OCI-LY7 (cell line): Measurements from ENCODE around the gene TCF15. TPM values are rescaled to one million over a fixed set of nuclear protein-coding genes. Genes with fewer than 3 reads are reported as not detected.

Experiments
- Bru-seq: library from RNA; stranded (reverse); fragments of 400-500 nt; gene quantifications from one replicate; lab custom pipeline; 2021; lab: Mats Ljungman, UMichigan
- BruChase-seq, 2 experiments: library from RNA; stranded (reverse); fragments of 400-500 nt; gene quantifications; one replicate each; lab custom pipeline; 2021; lab: Mats Ljungman, UMichigan
- BruUV-seq: library from RNA; stranded (reverse); fragments of 400-500 nt; replicated peaks from 2 replicates; lab custom pipeline; 2021; lab: Mats Ljungman, UMichigan
- CTCF ChIA-PET: fragments of 300-600 bp; sonication (Branson Sonifier 250); formaldehyde crosslinking; loops from one replicate; lab custom pipeline; 2022; ENCODE audit warnings: antibody characterized with exemption; ENCODE audit not compliant: unreplicated experiment; lab: Charles Lee
- POLR2A ChIA-PET: fragments of 300-600 bp; sonication (Branson Sonifier 250); formaldehyde crosslinking; loops from one replicate; lab custom pipeline; 2022; ENCODE audit warnings: antibody characterized with exemption; lab: Charles Lee
- DNase-seq: peaks from one replicate; pipeline ENCODE4 v3.0.0-alpha.2; 2015; ENCODE audit warnings: low spot score
- H2AFZ ChIP-seq: fragments of 200-600 bp; sonication (generic), shearing (Covaris generic); 2 replicates; pipeline ENCODE4 v1.6.1; 2014; ENCODE audit warnings: mild to moderate bottlenecking, antibody characterized with exemption, low read length, moderate library complexity
- H3K27ac ChIP-seq: fragments of 200-600 bp; sonication (generic); 2 replicates; pipeline ENCODE4 v1.5.1; 2014; ENCODE audit warnings: mixed run types, low read depth, mild to moderate bottlenecking, moderate library complexity, low read length, inconsistent platforms; ENCODE audit not compliant: poor library complexity, severe bottlenecking
- H3K36me3 ChIP-seq: fragments of 200-600 bp; sonication (generic); 2 replicates; pipeline ENCODE4 v1.6.1; 2014; ENCODE audit warnings: mild to moderate bottlenecking, antibody characterized with exemption, low read length, moderate library complexity, mixed read lengths; ENCODE audit not compliant: insufficient read depth
- H3K4me1 ChIP-seq: fragments of 200-600 bp; sonication (generic); 2 replicates; pipeline ENCODE4 v1.5.1; 2014; ENCODE audit warnings: mild to moderate bottlenecking, low read length; ENCODE audit not compliant: insufficient read depth, poor library complexity, severe bottlenecking
- H3K4me2 ChIP-seq: fragments of 200-600 bp; sonication (generic); 2 replicates; pipeline ENCODE4 v1.6.1; 2014; ENCODE audit warnings: mild to moderate bottlenecking, low read length
- H3K4me3 ChIP-seq: fragments of 200-600 bp; sonication (generic); 2 replicates; pipeline ENCODE4 v1.5.1; 2014; ENCODE audit warnings: mild to moderate bottlenecking, low read depth, low read length; ENCODE audit not compliant: poor library complexity, severe bottlenecking
- H3K79me2 ChIP-seq: fragments of 200-600 bp; sonication (generic); 2 replicates; pipeline ENCODE4 v1.6.1; 2016; ENCODE audit warnings: low read depth, mild to moderate bottlenecking, low read length, moderate library complexity, mixed read lengths; ENCODE audit not compliant: insufficient read depth
- H3K9me2 ChIP-seq: fragments of 200-600 bp; sonication (generic); 2 replicates; pipeline ENCODE4 v1.6.1; 2016; ENCODE audit warnings: mild to moderate bottlenecking, low read length, mixed read lengths; ENCODE audit not compliant: insufficient read depth
- H3K9me3 ChIP-seq: fragments of 200-600 bp; sonication (generic); 2 replicates; pipeline ENCODE4 v1.6.1; 2014; ENCODE audit warnings: mild to moderate bottlenecking, mixed run types, low read length, mixed read lengths
- H4K20me1 ChIP-seq: fragments of 200-600 bp; sonication (generic); 2 replicates; pipeline ENCODE4 v1.6.1; 2014; ENCODE audit warnings: mild to moderate bottlenecking, antibody characterized with exemption, low read length, moderate library complexity, mixed read lengths; ENCODE audit not compliant: insufficient read depth
- EZH2phosphoT487 ChIP-seq: fragments of 200-600 bp; sonication (generic); IDR thresholded peaks from 2 replicates; pipeline ENCODE4 v1.6.1; 2018; ENCODE audit warnings: low read depth, borderline replicate concordance, mild to moderate bottlenecking, mixed run types, antibody characterized with exemption, low read length, moderate library complexity, mixed read lengths
- intact Hi-C: fragments of 100-400 bp; cut with micrococcal nuclease; formaldehyde crosslinking; loops from one replicate; pipeline ENCODE4 v1.10.0; 2022; ENCODE audit not compliant: unreplicated experiment
- long read RNA-seq: library from polyadenylated mRNA; stranded (forward); transcript quantifications from one replicate; pipeline ENCODE4 v2.0.0, GENCODE V29; 2022
- total RNA-seq, 2 experiments: library from RNA; depleted of rRNA in 1 of 2; stranded (reverse); fragments of >200 nt in 1 of 2; shearing (Covaris generic) in 1 of 2; gene quantifications; 2 replicates each; pipeline ENCODE4 v1.2.3, GENCODE V29; 2014 to 2022
- TF ChIP-seq, protein P1 (sequence below): fragments of 200-600 bp; sonication (generic); conservative IDR thresholded peaks from 2 replicates; pipeline ENCODE4 v1.5.1; 2014; ENCODE audit warnings: mild to moderate bottlenecking, antibody characterized with exemption, low read length, moderate library complexity, mixed read lengths

The TCF15 gene, protein sequence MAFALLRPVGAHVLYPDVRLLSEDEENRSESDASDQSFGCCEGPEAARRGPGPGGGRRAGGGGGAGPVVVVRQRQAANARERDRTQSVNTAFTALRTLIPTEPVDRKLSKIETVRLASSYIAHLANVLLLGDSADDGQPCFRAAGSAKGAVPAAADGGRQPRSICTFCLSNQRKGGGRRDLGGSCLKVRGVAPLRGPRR
- total RNA-seq (2014; rRNA removed; shearing (Covaris generic)) (not detected in 2 replicates), total RNA-seq (2022) (not detected in 2 replicates), Bru-seq, nascent RNA (not detected), BruChase-seq, experiment 1, labeled RNA remaining after a 6-hour chase (not detected), BruChase-seq, experiment 2, labeled RNA remaining after a 2-hour chase (not detected)
- long read RNA-seq: 0 reads

DNA sequence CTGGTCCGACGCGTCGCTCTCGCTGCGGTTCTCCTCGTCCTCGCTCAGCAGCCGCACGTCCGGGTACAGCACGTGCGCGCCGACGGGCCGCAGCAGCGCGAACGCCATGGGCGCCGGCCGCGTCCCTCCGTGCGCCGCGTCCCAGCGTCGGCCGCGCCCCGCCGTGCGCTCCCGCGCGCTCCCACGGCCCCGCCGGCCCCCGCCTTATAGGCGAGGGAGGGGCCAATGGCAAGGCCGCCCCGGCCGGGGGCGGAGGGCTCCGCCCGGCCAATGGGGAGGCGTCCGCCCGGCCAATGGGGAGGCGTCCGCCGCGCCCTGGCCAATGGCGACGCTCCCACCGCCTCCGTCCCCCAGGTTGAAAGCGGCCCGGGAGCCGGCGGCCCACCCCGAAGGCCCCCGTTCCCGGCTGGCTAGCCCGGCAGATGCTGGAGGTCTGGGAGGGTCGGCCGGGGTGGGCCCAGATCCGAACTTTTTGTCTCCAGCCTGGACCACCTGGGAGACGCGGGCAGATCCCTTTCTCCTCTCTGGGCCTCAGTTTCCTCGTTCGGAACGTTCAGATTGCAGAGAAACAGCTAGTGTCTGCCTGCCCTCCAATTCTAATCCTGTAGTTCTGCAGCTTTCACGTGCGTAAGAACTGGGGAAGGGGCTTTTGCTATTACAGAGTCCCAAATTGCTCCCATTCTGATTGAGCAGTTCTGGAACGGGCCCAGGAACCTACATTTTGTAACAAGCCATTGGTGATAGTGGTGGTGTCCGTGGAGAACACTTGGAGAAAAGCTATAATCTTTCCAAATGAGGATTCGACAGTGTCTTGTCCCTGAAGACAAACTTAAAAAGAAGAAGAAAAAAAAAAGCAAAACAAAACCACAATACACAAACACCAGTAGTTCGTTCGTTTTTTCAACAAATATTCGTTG is at the start of gene TCF15:
Gene TCF15 (minus strand): TSS at position 180 of the 917 bp plus-strand sequence. CDS start 72 bp downstream, at position 108.
- ChIA-PET POLR2A (interaction anchor here (1.2 kb wide), 1 partner anchor 26 kb away, joined by 3 read pairs; no protein-coding TSS in a partner anchor), CTCF (no interaction called here)
- Histone ChIP-seq H3K27ac (no peak within 1 kb of the TSS), H3K4me2 (no peak within 1 kb of the TSS), H2AFZ (no peak within 1 kb of the TSS), H3K9me3 (no peaks in the 10 kb centered on the region), H3K79me2 (no peaks in the 10 kb centered on the region), H3K9me2 (no peaks in the 10 kb centered on the region), H3K4me3 (no peak within 1 kb of the TSS), H4K20me1 (no peaks in the 10 kb centered on the region), H3K36me3 (no peaks in the 10 kb centered on the region), H3K4me1 (no peaks in the 10 kb centered on the region)
- intact Hi-C loops: no loop called here
- no TSS peak for BruUV-seq
- TF ChIP-seq EZH2phosphoT487: no peak
- TF ChIP-seq, protein P1, sequence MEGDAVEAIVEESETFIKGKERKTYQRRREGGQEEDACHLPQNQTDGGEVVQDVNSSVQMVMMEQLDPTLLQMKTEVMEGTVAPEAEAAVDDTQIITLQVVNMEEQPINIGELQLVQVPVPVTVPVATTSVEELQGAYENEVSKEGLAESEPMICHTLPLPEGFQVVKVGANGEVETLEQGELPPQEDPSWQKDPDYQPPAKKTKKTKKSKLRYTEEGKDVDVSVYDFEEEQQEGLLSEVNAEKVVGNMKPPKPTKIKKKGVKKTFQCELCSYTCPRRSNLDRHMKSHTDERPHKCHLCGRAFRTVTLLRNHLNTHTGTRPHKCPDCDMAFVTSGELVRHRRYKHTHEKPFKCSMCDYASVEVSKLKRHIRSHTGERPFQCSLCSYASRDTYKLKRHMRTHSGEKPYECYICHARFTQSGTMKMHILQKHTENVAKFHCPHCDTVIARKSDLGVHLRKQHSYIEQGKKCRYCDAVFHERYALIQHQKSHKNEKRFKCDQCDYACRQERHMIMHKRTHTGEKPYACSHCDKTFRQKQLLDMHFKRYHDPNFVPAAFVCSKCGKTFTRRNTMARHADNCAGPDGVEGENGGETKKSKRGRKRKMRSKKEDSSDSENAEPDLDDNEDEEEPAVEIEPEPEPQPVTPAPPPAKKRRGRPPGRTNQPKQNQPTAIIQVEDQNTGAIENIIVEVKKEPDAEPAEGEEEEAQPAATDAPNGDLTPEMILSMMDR: no peak
- no peak for DNase-seq

DNA sequence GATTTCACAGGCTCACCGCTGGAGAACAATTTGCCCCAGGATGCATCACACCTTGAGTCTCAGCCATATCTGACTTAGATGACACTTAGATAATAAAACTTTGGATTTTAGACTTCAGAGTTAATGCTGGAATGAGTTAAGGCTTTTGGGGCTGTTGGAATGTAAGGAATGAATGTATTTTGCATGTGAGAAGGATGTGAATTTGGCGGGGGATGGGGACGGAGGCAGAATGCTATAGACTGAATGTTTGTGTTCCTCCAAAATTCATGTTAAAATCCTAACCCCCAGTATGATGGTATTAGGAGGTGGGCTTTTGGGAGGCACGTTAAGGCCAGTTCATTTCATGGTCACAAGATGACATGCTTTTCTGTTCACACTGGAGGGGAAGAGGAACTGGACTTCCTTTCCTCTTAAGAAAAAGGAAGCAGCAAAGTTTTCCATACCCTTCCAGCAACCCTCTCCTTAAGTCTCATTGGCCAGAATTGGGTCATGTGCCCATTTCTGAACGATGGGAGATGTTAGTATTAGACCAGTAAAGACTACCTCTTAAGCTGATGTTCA is 48.7 kb upstream of the TCF15 start:
- no peak overlapping the region for H2AFZ ChIP-seq
- ChIA-PET CTCF (no interaction called here), POLR2A (no interaction called here)
- peaks cover 15% of the 10 kb centered on the region for H3K4me1 ChIP-seq
- H3K9me3 ChIP-seq: no peaks in the 10 kb centered on the region
- no peaks in the 10 kb centered on the region for H3K36me3 ChIP-seq
- H3K4me3 ChIP-seq: no peak overlapping the region
- no peak overlapping the region for H3K27ac ChIP-seq
- intact Hi-C loops: loop anchor here (10.0 kb wide), 1 partner anchor 176 kb away; the partner anchor contains the start of gene FAM110A
- H3K79me2 ChIP-seq: no peaks in the 10 kb centered on the region
- no peaks in the 10 kb centered on the region for H3K9me2 ChIP-seq
- no peak for DNase-seq
- BruUV-seq: no TSS peak
- H4K20me1 ChIP-seq: no peaks in the 10 kb centered on the region
- TF ChIP-seq EZH2phosphoT487: no peak
- TF ChIP-seq, protein P1: no peak
- H3K4me2 ChIP-seq: no peak overlapping the region
